DND-41 (cell line): ENCODE data around the gene ANXA2.
A peak's percentile ranks its signal among the peaks of the same experiment; 100 is the strongest.

Experiments used
- ATAC-seq: fragments of 200-7000 bp; cut with Tn5 transposase; 3 replicates; pipeline ENCODE4 v1.9.1; 2021; ENCODE audit warnings: low read depth; ENCODE audit not compliant: insufficient read depth
- DNase-seq: peaks from one replicate; pipeline ENCODE4 v3.0.0-alpha.2; 2020
- H2AFZ ChIP-seq: 2 replicates; pipeline ENCODE4 v1.6.0; 2012; ENCODE audit warnings: low read depth, low read length
- H3K27ac ChIP-seq: 2 replicates; pipeline ENCODE4 v1.5.1; 2012; ENCODE audit warnings: low read length, inconsistent platforms
- H3K27me3 ChIP-seq: fragments of 200-600 bp; sonication (generic); 2 replicates; pipeline ENCODE4 v1.6.0; 2012; ENCODE audit warnings: low read length, mild to moderate bottlenecking, inconsistent platforms; ENCODE audit not compliant: insufficient read depth, poor library complexity
- H3K36me3 ChIP-seq: 2 replicates; pipeline ENCODE4 v1.5.1; 2012; ENCODE audit warnings: low read length, inconsistent platforms; ENCODE audit not compliant: insufficient read depth
- H3K4me1 ChIP-seq: 2 replicates; pipeline ENCODE4 v1.5.1; 2012; ENCODE audit warnings: mild to moderate bottlenecking, low read length; ENCODE audit not compliant: insufficient read depth
- H3K4me2 ChIP-seq: 2 replicates; pipeline ENCODE4 v1.6.0; 2012; ENCODE audit warnings: mild to moderate bottlenecking, moderate library complexity, low read length, inconsistent platforms; ENCODE audit not compliant: insufficient read depth
- H3K4me3 ChIP-seq, 2 experiments: fragments of 200-600 bp in 1 of 2; shearing (Covaris generic) in 1 of 2; 2 replicates each; pipeline ENCODE4 v1.5.1; 2012 to 2016; ENCODE audit warnings: inconsistent platforms in 2 of 2, low read length in 2 of 2, mild to moderate bottlenecking in 2 of 2, low read depth in 1 of 2, moderate library complexity in 1 of 2
- H3K79me2 ChIP-seq: 2 replicates; pipeline ENCODE4 v1.6.0; 2012; ENCODE audit warnings: low read length, inconsistent platforms; ENCODE audit not compliant: insufficient read depth
- H3K9ac ChIP-seq: 2 replicates; pipeline ENCODE4 v1.6.0; 2012; ENCODE audit warnings: low read depth, mild to moderate bottlenecking, inconsistent platforms, low read length, moderate library complexity
- H3K9me3 ChIP-seq: 2 replicates; pipeline ENCODE4 v1.5.1; 2012; ENCODE audit warnings: low read length, moderate library complexity, mild to moderate bottlenecking, inconsistent platforms; ENCODE audit not compliant: insufficient read depth, severe bottlenecking
- H4K20me1 ChIP-seq: 2 replicates; pipeline ENCODE4 v1.6.0; 2012; ENCODE audit warnings: low read length; ENCODE audit not compliant: insufficient read depth
- EZH2 ChIP-seq: IDR thresholded peaks from 3 replicates; pipeline ENCODE4 v1.6.1; 2012; ENCODE audit warnings: borderline replicate concordance, low read depth, mild to moderate bottlenecking, moderate library complexity, low read length, inconsistent platforms; ENCODE audit not compliant: severe bottlenecking
- TF ChIP-seq, protein P1 (sequence below): IDR thresholded peaks from 2 replicates; pipeline ENCODE4 v1.5.1; 2012; ENCODE audit warnings: borderline replicate concordance, low read length, moderate library complexity, mild to moderate bottlenecking; ENCODE audit not compliant: poor library complexity, severe bottlenecking; ENCODE audit errors: extremely low read depth

Gene ANXA2

GRCh38 chr15:60396958-60397771 is 621 bp downstream of the ANXA2 start:
- peak; percentile 48 for ATAC-seq
- Histone ChIP-seq H2AFZ (peak overlapping the region; percentile 68), H3K36me3 (no peaks in the 10 kb centered on the region), H3K27me3 (peaks cover 23% of the 10 kb centered on the region), H3K4me3 (peak overlapping the region; percentile 25 to 61; a peak in 3 of 4 replicates), H3K27ac (no peak overlapping the region), H3K9ac (peak overlapping the region; percentile 47), H3K4me1 (peaks cover 17% of the 10 kb centered on the region), H3K9me3 (no peaks in the 10 kb centered on the region), H4K20me1 (no peaks in the 10 kb centered on the region), H3K4me2 (peak overlapping the region; percentile 87), H3K79me2 (no peaks in the 10 kb centered on the region)
- DNase-seq = peak; percentile 12
- TF ChIP-seq, protein P1, sequence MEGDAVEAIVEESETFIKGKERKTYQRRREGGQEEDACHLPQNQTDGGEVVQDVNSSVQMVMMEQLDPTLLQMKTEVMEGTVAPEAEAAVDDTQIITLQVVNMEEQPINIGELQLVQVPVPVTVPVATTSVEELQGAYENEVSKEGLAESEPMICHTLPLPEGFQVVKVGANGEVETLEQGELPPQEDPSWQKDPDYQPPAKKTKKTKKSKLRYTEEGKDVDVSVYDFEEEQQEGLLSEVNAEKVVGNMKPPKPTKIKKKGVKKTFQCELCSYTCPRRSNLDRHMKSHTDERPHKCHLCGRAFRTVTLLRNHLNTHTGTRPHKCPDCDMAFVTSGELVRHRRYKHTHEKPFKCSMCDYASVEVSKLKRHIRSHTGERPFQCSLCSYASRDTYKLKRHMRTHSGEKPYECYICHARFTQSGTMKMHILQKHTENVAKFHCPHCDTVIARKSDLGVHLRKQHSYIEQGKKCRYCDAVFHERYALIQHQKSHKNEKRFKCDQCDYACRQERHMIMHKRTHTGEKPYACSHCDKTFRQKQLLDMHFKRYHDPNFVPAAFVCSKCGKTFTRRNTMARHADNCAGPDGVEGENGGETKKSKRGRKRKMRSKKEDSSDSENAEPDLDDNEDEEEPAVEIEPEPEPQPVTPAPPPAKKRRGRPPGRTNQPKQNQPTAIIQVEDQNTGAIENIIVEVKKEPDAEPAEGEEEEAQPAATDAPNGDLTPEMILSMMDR = no peak
- no peak for TF ChIP-seq EZH2

GRCh38 chr15:60396560-60396957 is 1.2 kb downstream of the ANXA2 start:
- Histone ChIP-seq H4K20me1 (no peaks in the 10 kb centered on the region), H3K27me3 (peaks cover 23% of the 10 kb centered on the region), H3K79me2 (no peaks in the 10 kb centered on the region), H3K27ac (no peak overlapping the region), H2AFZ (no peak overlapping the region), H3K4me3 (peak overlapping the region in 1 of 2 experiments; percentile 61; a peak in 2 of 4 replicates), H3K9ac (no peak overlapping the region), H3K4me1 (peaks cover 17% of the 10 kb centered on the region), H3K4me2 (peak overlapping the region; percentile 87), H3K9me3 (no peaks in the 10 kb centered on the region), H3K36me3 (no peaks in the 10 kb centered on the region)
- no peak for TF ChIP-seq EZH2
- TF ChIP-seq, protein P1 = no peak
- DNase-seq (no peak), ATAC-seq (no peak)

DNA sequence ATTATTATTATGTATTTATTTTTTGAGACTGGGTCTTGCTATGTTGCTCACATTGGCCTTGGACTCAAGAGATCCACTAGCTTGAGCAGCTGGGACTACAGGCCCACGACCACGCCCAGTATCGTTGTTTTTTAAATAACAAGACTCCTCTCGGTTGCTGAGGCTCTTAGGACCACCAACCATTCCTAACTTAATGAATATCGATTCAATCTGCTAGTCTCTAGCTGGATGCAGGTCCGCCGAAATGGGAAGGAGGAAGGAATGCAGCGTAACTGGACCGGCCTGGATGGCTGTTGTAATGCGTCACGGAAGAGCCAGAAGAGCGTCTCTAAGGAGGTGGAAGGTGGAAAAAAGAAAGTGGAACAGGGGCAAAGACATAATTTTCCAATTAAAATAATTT is 1.7 kb downstream of the ANXA2 start:
- Histone ChIP-seq H3K9me3 (no peaks in the 10 kb centered on the region), H3K27me3 (peaks cover 25% of the 10 kb centered on the region), H3K36me3 (no peaks in the 10 kb centered on the region), H3K27ac (no peak overlapping the region), H3K9ac (no peak overlapping the region), H3K4me2 (no peak overlapping the region), H3K79me2 (no peaks in the 10 kb centered on the region), H3K4me1 (peaks cover 17% of the 10 kb centered on the region), H4K20me1 (no peaks in the 10 kb centered on the region), H3K4me3 (no peak overlapping the region), H2AFZ (no peak overlapping the region)
- DNase-seq (no peak), ATAC-seq (no peak)
- TF ChIP-seq, protein P1 = no peak
- TF ChIP-seq EZH2 = no peak
